HEK293 (cell line): ENCODE measurements around the gene CABP1.
A peak's percentile ranks its signal among the peaks of the same experiment; 100 is the strongest.
"Not testable (repeated sequence)": the region's sequence is repeated elsewhere in the genome, so short reads cannot be mapped to it uniquely, and the experiment has no call there.

Experiments used
- CTCF ChIA-PET: fragments of 350-600 bp; formaldehyde crosslinking; extraction: SDS; loops from one replicate; lab custom pipeline; 2021; ENCODE audit warnings: antibody characterized with exemption; lab: Yijun Ruan, JAX
- POLR2A ChIA-PET: fragments of 300-600 bp; formaldehyde crosslinking; extraction: SDS; loops from one replicate; lab custom pipeline; 2020; ENCODE audit warnings: antibody characterized with exemption, inconsistent platforms; lab: Yijun Ruan, JAX
- H3K27ac ChIP-seq: fragments of 200-500 bp; sonication (Bioruptor generic); 2 replicates; pipeline ENCODE4 v1.5.1; 2014; ENCODE audit warnings: low read depth, low read length, control low read depth, inconsistent platforms; ENCODE audit errors: extremely low read depth
- H3K36me3 ChIP-seq, 2 experiments: fragments of 200-500 bp in 1 of 2; sonication (Bioruptor generic) in 1 of 2; 1 replicate in 1 of 2; 2 replicates in 1 of 2; pipeline ENCODE4 v1.5.1; 2014 to 2017; ENCODE audit warnings: inconsistent platforms in 2 of 2, low read length in 2 of 2; ENCODE audit not compliant: control insufficient read depth in 2 of 2, insufficient read depth in 1 of 2
- H3K4me1 ChIP-seq: fragments of 200-500 bp; sonication (Bioruptor generic); 2 replicates; pipeline ENCODE4 v1.5.1; 2014; ENCODE audit warnings: mild to moderate bottlenecking, low read length, inconsistent platforms; ENCODE audit not compliant: control insufficient read depth, insufficient read depth
- H3K4me3 ChIP-seq: 2 replicates; pipeline ENCODE4 v1.5.1; 2011; ENCODE audit warnings: low read depth, mild to moderate bottlenecking, control low read depth, low read length, moderate library complexity
- H3K9me3 ChIP-seq: fragments of 200-500 bp; sonication (Bioruptor generic); 2 replicates; pipeline ENCODE4 v1.5.1; 2014; ENCODE audit warnings: low read depth, low read length, inconsistent platforms; ENCODE audit not compliant: control insufficient read depth, insufficient read depth
- HOXA7 ChIP-seq: sonication (generic); formaldehyde crosslinking; IDR thresholded peaks from 2 replicates; pipeline ENCODE4 v1.8.1; 2022; ENCODE audit warnings: missing genetic modification reagents, borderline replicate concordance
- KLF1 ChIP-seq: fragments of 450-650 bp; formaldehyde crosslinking; IDR thresholded peaks from 2 replicates; pipeline ENCODE4 v1.5.1; 2016; ENCODE audit warnings: missing biosample characterization, missing genetic modification characterization
- SCRT2 ChIP-seq: fragments of 450-650 bp; formaldehyde crosslinking; IDR thresholded peaks from 2 replicates; pipeline ENCODE4 v1.5.1; 2016; ENCODE audit warnings: missing biosample characterization, missing genetic modification characterization
- WT1 ChIP-seq: fragments of 450-650 bp; formaldehyde crosslinking; IDR thresholded peaks from 2 replicates; pipeline ENCODE4 v1.5.1; 2016; ENCODE audit warnings: missing biosample characterization, missing genetic modification characterization
- YY2 ChIP-seq: fragments of 450-650 bp; formaldehyde crosslinking; IDR thresholded peaks from 2 replicates; pipeline ENCODE4 v1.5.1; 2016; ENCODE audit warnings: missing biosample characterization, missing genetic modification characterization
- ZBTB48 ChIP-seq: fragments of 450-650 bp; formaldehyde crosslinking; IDR thresholded peaks from 2 replicates; pipeline ENCODE4 v1.5.1; 2016; ENCODE audit warnings: missing biosample characterization, missing genetic modification characterization
- ZBTB49 ChIP-seq: fragments of 450-650 bp; formaldehyde crosslinking; IDR thresholded peaks from 2 replicates; pipeline ENCODE4 v1.5.1; 2016; ENCODE audit warnings: missing biosample characterization, missing genetic modification characterization, low read depth
- ZFP41 ChIP-seq: fragments of 450-650 bp; formaldehyde crosslinking; IDR thresholded peaks from 2 replicates; pipeline ENCODE4 v1.5.1; 2016; ENCODE audit warnings: missing biosample characterization, missing genetic modification characterization, borderline replicate concordance
- ZNF146 ChIP-seq: fragments of 450-650 bp; formaldehyde crosslinking; IDR thresholded peaks from 2 replicates; pipeline ENCODE4 v1.5.1; 2016; ENCODE audit warnings: missing biosample characterization, missing genetic modification characterization
- ZNF223 ChIP-seq: fragments of 450-650 bp; formaldehyde crosslinking; IDR thresholded peaks from 2 replicates; pipeline ENCODE4 v1.5.1; 2016; ENCODE audit warnings: missing biosample characterization, missing genetic modification characterization
- ZNF280C ChIP-seq: fragments of 450-650 bp; formaldehyde crosslinking; IDR thresholded peaks from 2 replicates; pipeline ENCODE4 v1.5.1; 2016; ENCODE audit warnings: missing biosample characterization, missing genetic modification characterization
- ZNF350 ChIP-seq: fragments of 450-650 bp; formaldehyde crosslinking; IDR thresholded peaks from 2 replicates; pipeline ENCODE4 v1.5.0; 2017; ENCODE audit warnings: missing biosample characterization, mild to moderate bottlenecking, missing genetic modification characterization
- ZNF37A ChIP-seq: fragments of 450-650 bp; IDR thresholded peaks from 2 replicates; pipeline ENCODE4 v1.5.1; 2018; ENCODE audit warnings: missing biosample characterization, missing genetic modification characterization
- ZNF398 ChIP-seq: fragments of 450-650 bp; formaldehyde crosslinking; IDR thresholded peaks from 2 replicates; pipeline ENCODE4 v1.5.1; 2017; ENCODE audit warnings: missing biosample characterization, missing genetic modification characterization
- ZNF404 ChIP-seq: fragments of 450-650 bp; formaldehyde crosslinking; IDR thresholded peaks from 2 replicates; pipeline ENCODE4 v1.5.1; 2017; ENCODE audit warnings: missing biosample characterization, missing genetic modification characterization
- ZNF501 ChIP-seq: fragments of 450-650 bp; formaldehyde crosslinking; IDR thresholded peaks from 2 replicates; pipeline ENCODE4 v1.5.1; 2016; ENCODE audit warnings: missing biosample characterization, missing genetic modification characterization
- ZNF513 ChIP-seq: fragments of 450-650 bp; IDR thresholded peaks from 2 replicates; pipeline ENCODE4 v1.5.1; 2018; ENCODE audit warnings: missing biosample characterization, missing genetic modification characterization
- ZNF580 ChIP-seq: fragments of 450-650 bp; formaldehyde crosslinking; IDR thresholded peaks from 2 replicates; pipeline ENCODE4 v1.5.1; 2016; ENCODE audit warnings: missing biosample characterization, missing genetic modification characterization
- ZNF664 ChIP-seq: fragments of 450-650 bp; formaldehyde crosslinking; IDR thresholded peaks from 2 replicates; pipeline ENCODE4 v1.5.1; 2016; ENCODE audit warnings: missing biosample characterization, missing genetic modification characterization
- ZNF837 ChIP-seq: fragments of 450-650 bp; formaldehyde crosslinking; IDR thresholded peaks from 2 replicates; pipeline ENCODE4 v1.5.1; 2016; ENCODE audit warnings: missing biosample characterization, missing genetic modification characterization

The CABP1 gene

GRCh38 chr12:120617193-120617592 is 23.2 kb upstream of the CABP1 start:
- POLR2A ChIA-PET, H3K27ac ChIP-seq, H3K4me1 ChIP-seq, H3K9me3 ChIP-seq, H3K36me3 ChIP-seq, H3K4me3 ChIP-seq, CTCF ChIA-PET: not testable (repeated sequence)
- TF ChIP-seq ZNF580 (tag by site-specific recombination) (0 out of 2 replicates have a peak, but pooled peaks have one; percentile 34), ZNF146 (tag by site-specific recombination) (peak; percentile 95)

GRCh38 chr12:120617767-120618166 is 22.7 kb upstream of the CABP1 start:
- H3K27ac ChIP-seq, POLR2A ChIA-PET, CTCF ChIA-PET, H3K4me1 ChIP-seq, H3K9me3 ChIP-seq, H3K36me3 ChIP-seq, H3K4me3 ChIP-seq: not testable (repeated sequence)

GRCh38 chr12:120618954-120619615 is 21.3 kb upstream of the CABP1 start:
- no peaks in the 10 kb centered on the region for H3K9me3 ChIP-seq
- no peaks in the 10 kb centered on the region for H3K4me1 ChIP-seq
- TF ChIP-seq ZNF398 (tag by site-specific recombination): 0 out of 2 replicates have a peak, but pooled peaks have one; percentile 27
- no peak for TF ChIP-seq KLF1 (tag by site-specific recombination)
- TF ChIP-seq ZNF513: peak; percentile 13; the same call in 1 of the 2 replicates
- CTCF ChIA-PET: interaction anchor here (0.6 to 1.6 kb wide), 2 partner anchors 30 to 394 kb away, joined by 4 to 7 read pairs; no protein-coding TSS in a partner anchor
- no peaks in the 10 kb centered on the region for H3K36me3 ChIP-seq
- H3K27ac ChIP-seq: no peak overlapping the region
- H3K4me3 ChIP-seq: no peak overlapping the region
- POLR2A ChIA-PET: no interaction called here

- POLR2A ChIA-PET: no interaction called here
- H3K4me3 ChIP-seq: no peak overlapping the region
- TF ChIP-seq ZNF280C (tag by site-specific recombination) (no peak), ZNF350 (tag by site-specific recombination) (no peak), ZNF664 (no peak), ZNF404 (tag by site-specific recombination) (no peak), SCRT2 (tag by site-specific recombination) (no peak), ZFP41 (tag by site-specific recombination) (no peak), ZNF37A (tag by site-specific recombination) (no peak), ZNF501 (tag by site-specific recombination) (no peak), ZNF837 (tag by site-specific recombination) (no peak), WT1 (tag by site-specific recombination) (no peak), ZBTB48 (no peak), HOXA7 (CRISPR knock-in tag) (no peak), ZNF223 (no peak), ZBTB49 (tag by site-specific recombination) (no peak), YY2 (tag by site-specific recombination) (no peak)
Observed at GRCh38 chr12:120620624-120621023, 19.8 kb upstream of the CABP1 start.

More at GRCh38 chr12:120620624-120621023, 19.8 kb upstream of the CABP1 start:
- Histone ChIP-seq H3K36me3 (no peaks in the 10 kb centered on the region), H3K27ac (no peak overlapping the region), H3K9me3 (no peaks in the 10 kb centered on the region), H3K4me1 (no peaks in the 10 kb centered on the region)
- CTCF ChIA-PET: no interaction called here
